Glutamatergic neuron (in vitro differentiated cells): Measurements from ENCODE around the gene NOXA1. TPM values are rescaled to one million over a fixed set of nuclear protein-coding genes. Genes with fewer than 3 reads are reported as not detected.

Experiments used
- DNase-seq: peaks from one replicate; pipeline ENCODE4 v3.0.0; 2022
- H3K27ac Mint-ChIP-seq: one replicate; pipeline ENCODE4 v1.8.0; 2020; ENCODE audit warnings: mild to moderate bottlenecking, mixed read lengths, inconsistent platforms; ENCODE audit not compliant: unreplicated experiment
- H3K27me3 Mint-ChIP-seq: one replicate; pipeline ENCODE4 v1.8.0; 2020; ENCODE audit warnings: mild to moderate bottlenecking, moderate library complexity, mixed read lengths, inconsistent platforms; ENCODE audit not compliant: unreplicated experiment
- H3K36me3 Mint-ChIP-seq: one replicate; pipeline ENCODE4 v1.8.0; 2020; ENCODE audit warnings: mild to moderate bottlenecking, mixed read lengths, inconsistent platforms; ENCODE audit not compliant: unreplicated experiment
- H3K4me1 Mint-ChIP-seq: one replicate; pipeline ENCODE4 v1.8.0; 2020; ENCODE audit warnings: mild to moderate bottlenecking, low read depth, mixed read lengths, inconsistent platforms; ENCODE audit not compliant: unreplicated experiment
- H3K4me3 Mint-ChIP-seq: one replicate; pipeline ENCODE4 v1.8.0; 2020; ENCODE audit warnings: mild to moderate bottlenecking, mixed read lengths, inconsistent platforms; ENCODE audit not compliant: unreplicated experiment
- H3K9me3 Mint-ChIP-seq: one replicate; pipeline ENCODE4 v1.8.0; 2020; ENCODE audit warnings: mild to moderate bottlenecking, moderate library complexity, mixed read lengths, inconsistent platforms; ENCODE audit not compliant: unreplicated experiment
- total RNA-seq: library from RNA; stranded (reverse); fragmentation: NEBNext Ultra II Directional; extraction: Animal tissue kit (Norgen Biotek cat#: 25700); gene quantifications from one replicate; pipeline ENCODE4 v1.2.1, GENCODE V29; 2021; ENCODE audit not compliant: unreplicated experiment
- TF ChIP-seq, protein P1 (sequence below): fragments of 200-600 bp; sonication (generic); IDR thresholded peaks from one replicate; pipeline ENCODE4 v1.5.0; 2021; ENCODE audit not compliant: partially characterized antibody, unreplicated experiment

Gene NOXA1
- total RNA-seq, 1 donor from 2014 or later, result 2.6 TPM

- DNase-seq, result peak; percentile 34
- H3K9me3 Mint-ChIP-seq, result peaks cover 1% of the 10 kb centered on the region
- no peaks in the 10 kb centered on the region for H3K36me3 Mint-ChIP-seq
- no peak overlapping the region for H3K27ac Mint-ChIP-seq
- H3K4me3 Mint-ChIP-seq, result peak overlapping the region; percentile 61
- TF ChIP-seq, protein P1, sequence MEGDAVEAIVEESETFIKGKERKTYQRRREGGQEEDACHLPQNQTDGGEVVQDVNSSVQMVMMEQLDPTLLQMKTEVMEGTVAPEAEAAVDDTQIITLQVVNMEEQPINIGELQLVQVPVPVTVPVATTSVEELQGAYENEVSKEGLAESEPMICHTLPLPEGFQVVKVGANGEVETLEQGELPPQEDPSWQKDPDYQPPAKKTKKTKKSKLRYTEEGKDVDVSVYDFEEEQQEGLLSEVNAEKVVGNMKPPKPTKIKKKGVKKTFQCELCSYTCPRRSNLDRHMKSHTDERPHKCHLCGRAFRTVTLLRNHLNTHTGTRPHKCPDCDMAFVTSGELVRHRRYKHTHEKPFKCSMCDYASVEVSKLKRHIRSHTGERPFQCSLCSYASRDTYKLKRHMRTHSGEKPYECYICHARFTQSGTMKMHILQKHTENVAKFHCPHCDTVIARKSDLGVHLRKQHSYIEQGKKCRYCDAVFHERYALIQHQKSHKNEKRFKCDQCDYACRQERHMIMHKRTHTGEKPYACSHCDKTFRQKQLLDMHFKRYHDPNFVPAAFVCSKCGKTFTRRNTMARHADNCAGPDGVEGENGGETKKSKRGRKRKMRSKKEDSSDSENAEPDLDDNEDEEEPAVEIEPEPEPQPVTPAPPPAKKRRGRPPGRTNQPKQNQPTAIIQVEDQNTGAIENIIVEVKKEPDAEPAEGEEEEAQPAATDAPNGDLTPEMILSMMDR, result no peak
- H3K27me3 Mint-ChIP-seq, result peaks cover 4% of the 10 kb centered on the region
- H3K4me1 Mint-ChIP-seq, result peaks cover 4% of the 10 kb centered on the region
Observed at GRCh38 chr9:137454597-137455358, 31.6 kb downstream of the NOXA1 start.

DNA sequence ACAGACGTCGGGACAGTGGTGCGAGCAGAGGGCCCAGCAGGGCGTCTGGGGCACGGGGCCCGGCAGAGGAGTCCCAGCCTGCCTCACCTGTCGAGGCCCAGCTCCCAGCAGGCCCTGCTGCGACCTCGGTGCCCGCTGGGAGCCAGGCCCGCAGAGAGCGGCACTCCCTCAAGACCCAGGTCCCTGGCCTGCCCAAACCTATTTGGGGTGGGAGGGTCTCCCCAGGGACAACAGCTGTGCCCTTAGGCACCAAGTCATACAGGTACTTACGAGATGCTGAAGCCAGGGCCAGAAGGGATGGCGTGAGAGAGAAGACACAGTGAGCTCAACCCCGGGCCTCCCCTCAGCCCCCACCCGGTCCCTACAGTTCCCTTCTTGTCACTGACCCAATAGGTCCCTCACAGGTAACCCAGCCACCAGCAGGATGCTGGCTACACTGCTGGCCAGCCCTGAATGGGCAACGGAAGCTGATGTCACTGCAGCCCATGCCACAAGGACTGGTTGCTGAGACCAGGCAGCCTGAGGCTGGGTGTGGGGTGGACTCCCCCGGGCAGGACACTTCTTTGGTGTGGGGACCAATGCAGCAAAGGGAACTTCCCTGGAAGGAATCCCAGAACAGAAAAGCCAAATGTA, 32.3 kb downstream of the NOXA1 start:
- H3K9me3 Mint-ChIP-seq, result peaks cover 1% of the 10 kb centered on the region
- no peak overlapping the region for H3K27ac Mint-ChIP-seq
- peak; percentile 16 for DNase-seq
- H3K27me3 Mint-ChIP-seq, result peaks cover 4% of the 10 kb centered on the region
- no peaks in the 10 kb centered on the region for H3K36me3 Mint-ChIP-seq
- TF ChIP-seq, protein P1, result no peak
- peaks cover 4% of the 10 kb centered on the region for H3K4me1 Mint-ChIP-seq
- H3K4me3 Mint-ChIP-seq, result no peak overlapping the region

GRCh38 chr9:137456061-137456863, 33.1 kb downstream of the NOXA1 start:
- H3K9me3 Mint-ChIP-seq, result peaks cover 1% of the 10 kb centered on the region
- H3K27me3 Mint-ChIP-seq, result peaks cover 4% of the 10 kb centered on the region
- no peaks in the 10 kb centered on the region for H3K36me3 Mint-ChIP-seq
- no peak overlapping the region for H3K27ac Mint-ChIP-seq
- no peak overlapping the region for H3K4me3 Mint-ChIP-seq
- TF ChIP-seq, protein P1, result no peak
- DNase-seq, result peak; percentile 14
- H3K4me1 Mint-ChIP-seq, result peaks cover 4% of the 10 kb centered on the region

DNA sequence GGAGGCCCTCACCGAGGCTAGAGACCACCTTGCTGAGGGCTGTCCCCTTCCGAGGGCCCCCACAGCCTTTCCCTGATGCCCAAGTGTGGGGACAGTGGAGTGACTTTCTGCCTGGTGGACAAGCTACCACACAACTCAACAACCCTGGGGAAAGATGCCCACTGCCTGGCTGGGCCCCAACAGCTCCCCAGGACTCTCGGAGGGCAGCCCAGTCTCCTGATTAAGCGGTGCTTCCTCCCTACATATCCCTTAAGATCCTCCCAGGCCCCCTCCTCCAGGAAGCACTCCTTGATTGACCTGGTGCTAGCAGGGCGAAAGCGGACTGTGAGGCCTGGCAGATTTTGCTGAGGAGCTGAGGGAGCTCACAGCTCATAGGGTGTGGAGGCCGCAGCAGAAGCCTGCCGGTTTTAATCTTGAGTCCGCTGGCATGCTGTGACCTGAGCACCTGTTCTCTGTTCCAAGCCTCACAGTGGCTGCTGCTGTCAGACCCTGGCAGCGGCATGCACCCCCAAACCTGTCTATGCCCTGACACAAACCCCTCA, 33.7 kb downstream of the NOXA1 start:
- Mint-ChIP-seq H3K27me3 (peaks cover 4% of the 10 kb centered on the region), H3K4me1 (peaks cover 4% of the 10 kb centered on the region), H3K27ac (no peak overlapping the region), H3K36me3 (no peaks in the 10 kb centered on the region), H3K4me3 (no peak overlapping the region), H3K9me3 (peaks cover 1% of the 10 kb centered on the region)
- TF ChIP-seq, protein P1, result no peak
- no peak for DNase-seq
